KMS-11 (cell line): Measurements from ENCODE around the gene MACROD2.

Experiments
- H2AFZ ChIP-seq: fragments of 200-600 bp; sonication (generic); 2 replicates; pipeline ENCODE4 v1.6.1; 2016; ENCODE audit warnings: antibody characterized with exemption, mixed run types, low read depth
- H3K27ac ChIP-seq: fragments of 200-600 bp; sonication (generic); 2 replicates; pipeline ENCODE4 v1.6.1; 2016; ENCODE audit warnings: mild to moderate bottlenecking, mixed run types
- H3K27me3 ChIP-seq: fragments of 200-600 bp; sonication (generic); 2 replicates; pipeline ENCODE4 v1.6.1; 2017; ENCODE audit warnings: mild to moderate bottlenecking, low read depth, mixed run types, moderate library complexity; ENCODE audit not compliant: insufficient read depth
- H3K36me3 ChIP-seq: fragments of 200-600 bp; sonication (generic); 2 replicates; pipeline ENCODE4 v1.6.1; 2017; ENCODE audit warnings: mild to moderate bottlenecking, mixed run types; ENCODE audit not compliant: insufficient read depth
- H3K4me1 ChIP-seq: fragments of 200-600 bp; sonication (generic); 2 replicates; pipeline ENCODE4 v1.6.1; 2016; ENCODE audit warnings: mild to moderate bottlenecking, low read depth, mixed run types; ENCODE audit not compliant: poor library complexity, severe bottlenecking
- H3K4me2 ChIP-seq: fragments of 200-600 bp; sonication (generic); 2 replicates; pipeline ENCODE4 v1.7.0; 2016; ENCODE audit warnings: mild to moderate bottlenecking, mixed run types
- H3K4me3 ChIP-seq: fragments of 200-600 bp; sonication (generic); IDR thresholded peaks from 2 replicates; pipeline ENCODE4 v1.6.1; 2017; ENCODE audit warnings: low read depth, low read length, mixed read lengths; ENCODE audit not compliant: insufficient read depth
- H3K79me2 ChIP-seq: fragments of 200-600 bp; sonication (generic); 2 replicates; pipeline ENCODE4 v1.6.1; 2016; ENCODE audit warnings: low read depth, mixed run types; ENCODE audit not compliant: insufficient read depth
- H3K9ac ChIP-seq: fragments of 200-600 bp; sonication (generic); 2 replicates; pipeline ENCODE4 v1.6.1; 2016; ENCODE audit warnings: mild to moderate bottlenecking, mixed run types
- H4K20me1 ChIP-seq: fragments of 200-600 bp; sonication (generic); 2 replicates; pipeline ENCODE4 v1.6.1; 2016; ENCODE audit warnings: mild to moderate bottlenecking, mixed run types; ENCODE audit not compliant: insufficient read depth
- TF ChIP-seq, protein P1 (sequence below): fragments of 200-600 bp; sonication (generic); conservative IDR thresholded peaks from 2 replicates; pipeline ENCODE4 v1.6.1; 2017; ENCODE audit warnings: low read depth, mild to moderate bottlenecking, antibody characterized with exemption, low read length, moderate library complexity, mixed read lengths

Gene MACROD2

DNA sequence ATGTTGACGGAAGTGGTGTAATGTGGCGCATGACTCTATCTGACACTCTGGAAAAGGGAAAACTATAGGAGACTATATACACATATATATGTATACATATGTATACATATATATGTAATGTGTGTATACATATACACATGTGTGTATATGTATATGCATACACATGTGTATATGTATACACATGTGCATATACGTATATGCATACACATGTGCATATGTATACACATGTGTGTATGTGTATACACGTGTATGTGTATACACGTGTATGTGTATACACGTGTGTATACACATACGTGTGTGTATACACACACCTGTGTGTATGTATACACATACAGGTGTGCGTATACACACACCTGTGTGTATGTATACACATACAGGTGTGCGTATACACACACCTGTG is 1025.5 kb downstream of the MACROD2 start:
- no peak overlapping the region for H3K27ac ChIP-seq
- H3K27me3 ChIP-seq = no peaks in the 10 kb centered on the region
- H4K20me1 ChIP-seq = no peaks in the 10 kb centered on the region
- no peak overlapping the region for H3K4me2 ChIP-seq
- TF ChIP-seq, protein P1, sequence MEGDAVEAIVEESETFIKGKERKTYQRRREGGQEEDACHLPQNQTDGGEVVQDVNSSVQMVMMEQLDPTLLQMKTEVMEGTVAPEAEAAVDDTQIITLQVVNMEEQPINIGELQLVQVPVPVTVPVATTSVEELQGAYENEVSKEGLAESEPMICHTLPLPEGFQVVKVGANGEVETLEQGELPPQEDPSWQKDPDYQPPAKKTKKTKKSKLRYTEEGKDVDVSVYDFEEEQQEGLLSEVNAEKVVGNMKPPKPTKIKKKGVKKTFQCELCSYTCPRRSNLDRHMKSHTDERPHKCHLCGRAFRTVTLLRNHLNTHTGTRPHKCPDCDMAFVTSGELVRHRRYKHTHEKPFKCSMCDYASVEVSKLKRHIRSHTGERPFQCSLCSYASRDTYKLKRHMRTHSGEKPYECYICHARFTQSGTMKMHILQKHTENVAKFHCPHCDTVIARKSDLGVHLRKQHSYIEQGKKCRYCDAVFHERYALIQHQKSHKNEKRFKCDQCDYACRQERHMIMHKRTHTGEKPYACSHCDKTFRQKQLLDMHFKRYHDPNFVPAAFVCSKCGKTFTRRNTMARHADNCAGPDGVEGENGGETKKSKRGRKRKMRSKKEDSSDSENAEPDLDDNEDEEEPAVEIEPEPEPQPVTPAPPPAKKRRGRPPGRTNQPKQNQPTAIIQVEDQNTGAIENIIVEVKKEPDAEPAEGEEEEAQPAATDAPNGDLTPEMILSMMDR = no peak
- no peaks in the 10 kb centered on the region for H3K36me3 ChIP-seq
- no peak overlapping the region for H3K4me3 ChIP-seq
- H3K79me2 ChIP-seq = no peaks in the 10 kb centered on the region
- no peak overlapping the region for H3K9ac ChIP-seq
- H2AFZ ChIP-seq = no peak overlapping the region
- H3K4me1 ChIP-seq = no peaks in the 10 kb centered on the region

DNA sequence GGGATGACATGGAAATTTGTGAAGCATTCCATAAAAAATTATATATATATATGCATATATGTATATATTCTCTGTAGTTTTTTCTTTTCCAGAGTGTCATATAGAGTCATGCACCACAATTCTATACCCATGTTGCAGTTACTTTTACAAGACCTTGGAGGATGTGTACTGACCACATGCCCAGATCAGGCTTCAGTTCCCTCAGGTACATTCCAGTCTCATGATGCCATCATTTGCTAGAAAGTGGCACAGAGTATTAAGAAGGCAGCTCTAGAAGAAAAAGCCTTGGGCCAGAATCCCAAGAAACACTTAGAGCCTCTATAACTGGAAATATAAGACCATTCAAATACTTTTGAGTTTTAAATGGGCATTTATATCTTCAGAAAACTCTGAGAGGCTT is 1027.6 kb downstream of the MACROD2 start:
- H3K79me2 ChIP-seq = no peaks in the 10 kb centered on the region
- no peak overlapping the region for H3K9ac ChIP-seq
- no peak overlapping the region for H3K4me2 ChIP-seq
- TF ChIP-seq, protein P1 = no peak
- no peaks in the 10 kb centered on the region for H3K36me3 ChIP-seq
- H3K27ac ChIP-seq = no peak overlapping the region
- H2AFZ ChIP-seq = no peak overlapping the region
- H4K20me1 ChIP-seq = no peaks in the 10 kb centered on the region
- no peak overlapping the region for H3K4me3 ChIP-seq
- H3K4me1 ChIP-seq = no peaks in the 10 kb centered on the region
- no peaks in the 10 kb centered on the region for H3K27me3 ChIP-seq

DNA sequence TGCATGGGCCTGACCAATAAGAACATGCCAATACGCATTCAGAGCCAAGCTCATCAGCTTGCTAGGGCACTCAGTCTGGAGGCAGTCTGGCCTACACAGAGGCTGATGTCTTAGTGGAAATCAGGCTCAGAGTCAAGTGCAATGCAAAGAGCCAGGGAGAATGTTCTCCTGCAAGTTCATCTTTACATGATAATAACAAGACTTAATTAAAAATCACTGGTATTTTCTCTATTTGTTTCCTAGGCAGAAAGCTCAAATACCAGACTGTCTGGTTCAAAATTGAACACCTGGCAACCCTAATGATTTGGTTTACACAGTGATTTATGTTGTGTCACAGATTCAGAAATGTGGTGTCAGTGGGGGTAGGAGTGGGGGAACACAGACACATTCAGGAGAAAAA is 1031.4 kb downstream of the MACROD2 start:
- Histone ChIP-seq H3K4me3 (no peak overlapping the region), H3K79me2 (no peaks in the 10 kb centered on the region), H4K20me1 (no peaks in the 10 kb centered on the region), H3K9ac (no peak overlapping the region), H3K27me3 (no peaks in the 10 kb centered on the region), H2AFZ (no peak overlapping the region), H3K27ac (no peak overlapping the region), H3K4me2 (no peak overlapping the region), H3K4me1 (no peaks in the 10 kb centered on the region), H3K36me3 (no peaks in the 10 kb centered on the region)
- TF ChIP-seq, protein P1 = no peak

DNA sequence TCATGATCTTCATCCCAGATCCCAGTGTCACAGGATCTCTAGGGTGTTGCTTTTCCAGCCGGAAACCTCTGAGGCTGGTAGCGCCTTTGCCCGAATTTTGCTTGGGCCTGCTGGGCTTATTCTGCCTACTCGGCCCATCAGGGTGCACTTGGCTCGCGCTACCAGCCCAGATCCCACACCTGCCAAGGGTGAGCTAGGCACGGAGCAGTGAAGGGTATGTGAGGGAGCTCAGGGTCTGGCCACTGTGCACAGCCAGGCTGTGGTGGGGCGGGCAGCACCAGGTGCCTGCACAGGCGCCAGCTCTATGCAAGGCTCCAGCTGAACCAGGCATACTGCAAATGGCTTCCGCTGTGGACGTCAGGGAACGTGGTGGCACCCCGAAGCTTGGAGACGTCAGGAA is 1035.5 kb downstream of the MACROD2 start:
- no peaks in the 10 kb centered on the region for H4K20me1 ChIP-seq
- no peaks in the 10 kb centered on the region for H3K36me3 ChIP-seq
- no peaks in the 10 kb centered on the region for H3K79me2 ChIP-seq
- H3K4me2 ChIP-seq = no peak overlapping the region
- no peak overlapping the region for H2AFZ ChIP-seq
- no peaks in the 10 kb centered on the region for H3K27me3 ChIP-seq
- TF ChIP-seq, protein P1 = no peak
- no peaks in the 10 kb centered on the region for H3K4me1 ChIP-seq
- H3K4me3 ChIP-seq = no peak overlapping the region
- H3K9ac ChIP-seq = no peak overlapping the region
- H3K27ac ChIP-seq = no peak overlapping the region
